ENCODE measurements around the gene MSI2. TPM values are rescaled to one million over a fixed set of nuclear protein-coding genes. Genes with fewer than 3 reads are reported as not detected.

MSI2 gene
- total and polyA plus RNA-seq, 2 experiments from 2014 or later: 18.9 to 41.8 TPM

GRCh38 chr17:57696050-57696449 lies 439.7 kb downstream of the MSI2 start (continued):
- TF ChIP-seq ETS1 (IDR thresholded peaks at IDR 0.05): no peak
- TF ChIP-seq EZH2 (IDR thresholded peaks at IDR 0.05; ENCODE audit: low read depth, unreplicated experiment): no peak
- no peak for TF ChIP-seq ZNF331 (CRISPR knock-in tag; IDR thresholded peaks at IDR 0.05; ENCODE audit: low read depth)

GRCh38 chr17:57697197-57697596 lies 440.9 kb downstream of the MSI2 start:
- TF ChIP-seq JUNB (IDR thresholded peaks at IDR 0.05; ENCODE audit: unreplicated experiment) (no peak), NANOG (IDR thresholded peaks at IDR 0.05; ENCODE audit: borderline replicate concordance) (no peak), STAT1 (IDR thresholded peaks at IDR 0.05; ENCODE audit: unreplicated experiment) (no peak), EZH2 (IDR thresholded peaks at IDR 0.05; ENCODE audit: low read depth, unreplicated experiment) (no peak), CTCF (conservative IDR thresholded peaks at IDR 0.05; ENCODE audit: low read depth in 2 of 2) (no peak), ZNF114 (CRISPR knock-in tag; IDR thresholded peaks at IDR 0.05) (no peak), POLR2AphosphoS5 (IDR thresholded peaks at IDR 0.05; ENCODE audit: low read depth) (no peak), CREB1 (CRISPR knock-in tag; IDR thresholded peaks at IDR 0.05; ENCODE audit: low read depth) (no peak), ETS1 (IDR thresholded peaks at IDR 0.05) (no peak)
- Histone ChIP-seq H2AFZ (no peak overlapping the region), H3K9me2 (ENCODE audit: insufficient read depth) (peaks cover 10% of the 10 kb centered on the region; the same call in 1 of the 2 replicates), H3K4me3 (no peak overlapping the region), H4K20me1 (replicated peaks; ENCODE audit: insufficient read depth) (no peaks in the 10 kb centered on the region), H3K36me3 (ENCODE audit: insufficient read depth) (no peaks in the 10 kb centered on the region), H3K79me2 (replicated peaks; ENCODE audit: insufficient read depth) (no peaks in the 10 kb centered on the region), H3K27ac (ENCODE audit: low read depth) (no peak overlapping the region), H3K4me1 (ENCODE audit: insufficient read depth) (peaks cover 4% of the 10 kb centered on the region), H3K27me3 (ENCODE audit: insufficient read depth) (no peaks in the 10 kb centered on the region), H3F3A (replicated peaks; ENCODE audit: low read depth) (no peaks in the 10 kb centered on the region), H3K4me2 (no peak overlapping the region)
- no peak overlapping the region for H3K27ac Mint-ChIP-seq
- H3K36me3 Mint-ChIP-seq (ENCODE audit: low read depth): peaks cover 2% of the 10 kb centered on the region; the same call in 1 of the 3 replicates
- DNase-seq (ENCODE audit: low spot score) (no peak), ATAC-seq (no peak)
- no peak overlapping the region for H3K4me3 Mint-ChIP-seq
- H3K27me3 Mint-ChIP-seq (ENCODE audit: insufficient read depth, low read depth, poor library complexity): no peaks in the 10 kb centered on the region
- peaks cover 5% of the 10 kb centered on the region; the same call in 2 of the 3 replicates for H3K9me3 Mint-ChIP-seq
- H3K4me1 Mint-ChIP-seq: peaks cover 8% of the 10 kb centered on the region; the same call in 2 of the 3 replicates

Data from GM23338 (cell line).